BE2C (cell line): ENCODE results near the gene TMEM144.
A peak's percentile ranks its signal among the peaks of the same experiment; 100 is the strongest.

Source experiments
- DNase-seq: peaks from one replicate; pipeline ENCODE4 v3.0.0-alpha.2; 2020
- H3K27me3 ChIP-seq: fragments of 250-450 bp; sonication (Bioruptor Pico); 2 replicates; pipeline ENCODE4 v1.5.1; 2020; ENCODE audit warnings: mild to moderate bottlenecking
- H3K36me3 ChIP-seq: fragments of 250-450 bp; sonication (Bioruptor Pico); 2 replicates; pipeline ENCODE4 v1.5.1; 2020; ENCODE audit warnings: mild to moderate bottlenecking
- H3K4me1 ChIP-seq: fragments of 250-450 bp; sonication (Bioruptor Pico); 2 replicates; pipeline ENCODE4 v1.5.1; 2020
- H3K4me3 ChIP-seq: 2 replicates; pipeline ENCODE4 v1.5.1; 2011; ENCODE audit warnings: low read depth, low read length
- H3K9me3 ChIP-seq: fragments of 250-450 bp; sonication (Bioruptor Pico); 2 replicates; pipeline ENCODE4 v1.5.1; 2020
- TF ChIP-seq, protein P1 (sequence below): IDR thresholded peaks from 2 replicates; pipeline ENCODE4 v1.5.1; 2012; ENCODE audit warnings: mild to moderate bottlenecking, low read depth, low read length

Gene TMEM144

DNA sequence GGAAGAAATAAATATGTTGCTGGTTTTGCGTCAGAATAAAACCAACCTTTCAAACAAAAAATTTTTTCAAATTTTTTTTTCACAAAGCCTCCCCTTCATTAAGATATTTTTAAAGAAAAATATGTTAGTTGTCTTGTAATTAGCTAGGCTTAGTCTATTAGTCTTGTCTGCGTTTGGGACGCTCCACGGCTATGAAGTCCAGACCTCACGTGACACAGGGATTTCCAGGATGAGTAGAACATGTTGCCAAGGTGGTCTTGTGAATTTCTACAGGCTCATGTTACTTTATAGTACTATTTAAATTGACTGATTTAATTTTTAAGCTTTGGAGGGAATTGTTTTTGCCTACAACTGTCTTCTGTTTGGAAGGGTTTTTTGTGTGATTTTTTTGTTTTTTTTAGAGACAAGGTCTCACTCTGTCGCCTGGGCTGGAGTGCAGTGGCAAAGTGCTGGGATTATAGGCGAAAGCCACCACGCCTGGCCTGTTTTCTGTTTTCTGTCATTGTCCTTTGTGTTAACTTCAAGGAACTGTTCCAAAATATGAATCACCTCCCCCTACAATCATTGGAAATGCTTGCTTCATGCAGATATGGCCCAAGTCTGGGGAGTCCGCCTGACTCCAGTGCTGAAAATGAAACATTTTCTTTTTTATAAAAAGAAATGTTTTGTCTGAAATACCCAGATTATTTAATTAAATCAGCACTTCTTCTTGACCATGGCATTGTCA lies 26.2 kb downstream of the TMEM144 start:
- H3K27me3 ChIP-seq, result no peaks in the 10 kb centered on the region
- TF ChIP-seq, protein P1, sequence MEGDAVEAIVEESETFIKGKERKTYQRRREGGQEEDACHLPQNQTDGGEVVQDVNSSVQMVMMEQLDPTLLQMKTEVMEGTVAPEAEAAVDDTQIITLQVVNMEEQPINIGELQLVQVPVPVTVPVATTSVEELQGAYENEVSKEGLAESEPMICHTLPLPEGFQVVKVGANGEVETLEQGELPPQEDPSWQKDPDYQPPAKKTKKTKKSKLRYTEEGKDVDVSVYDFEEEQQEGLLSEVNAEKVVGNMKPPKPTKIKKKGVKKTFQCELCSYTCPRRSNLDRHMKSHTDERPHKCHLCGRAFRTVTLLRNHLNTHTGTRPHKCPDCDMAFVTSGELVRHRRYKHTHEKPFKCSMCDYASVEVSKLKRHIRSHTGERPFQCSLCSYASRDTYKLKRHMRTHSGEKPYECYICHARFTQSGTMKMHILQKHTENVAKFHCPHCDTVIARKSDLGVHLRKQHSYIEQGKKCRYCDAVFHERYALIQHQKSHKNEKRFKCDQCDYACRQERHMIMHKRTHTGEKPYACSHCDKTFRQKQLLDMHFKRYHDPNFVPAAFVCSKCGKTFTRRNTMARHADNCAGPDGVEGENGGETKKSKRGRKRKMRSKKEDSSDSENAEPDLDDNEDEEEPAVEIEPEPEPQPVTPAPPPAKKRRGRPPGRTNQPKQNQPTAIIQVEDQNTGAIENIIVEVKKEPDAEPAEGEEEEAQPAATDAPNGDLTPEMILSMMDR, result no peak
- no peaks in the 10 kb centered on the region for H3K4me1 ChIP-seq
- H3K4me3 ChIP-seq, result no peak overlapping the region
- H3K9me3 ChIP-seq, result no peaks in the 10 kb centered on the region
- H3K36me3 ChIP-seq, result no peaks in the 10 kb centered on the region
- no peak for DNase-seq

DNA sequence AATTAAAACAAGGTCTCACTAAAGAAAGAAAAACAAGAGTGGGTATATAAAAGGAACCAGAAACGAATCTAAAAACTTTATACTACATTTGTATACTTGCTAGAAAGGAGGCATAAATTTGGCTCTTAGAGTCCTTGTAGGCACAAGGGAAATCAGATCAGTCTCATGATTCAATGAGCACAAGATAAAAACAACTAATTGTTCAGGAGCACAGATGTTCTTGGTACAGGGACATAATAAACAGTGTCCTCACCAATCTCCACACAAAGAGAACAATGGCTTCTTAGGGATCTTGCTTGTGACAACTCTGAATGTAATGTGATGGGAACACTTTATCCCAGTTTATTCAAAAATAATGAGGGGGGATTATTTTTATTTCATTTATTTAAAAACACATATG lies 28.3 kb downstream of the TMEM144 start:
- Histone ChIP-seq H3K9me3 (no peaks in the 10 kb centered on the region), H3K36me3 (no peaks in the 10 kb centered on the region), H3K4me3 (no peak overlapping the region), H3K4me1 (no peaks in the 10 kb centered on the region), H3K27me3 (no peaks in the 10 kb centered on the region)
- no peak for DNase-seq
- TF ChIP-seq, protein P1, result no peak

DNA sequence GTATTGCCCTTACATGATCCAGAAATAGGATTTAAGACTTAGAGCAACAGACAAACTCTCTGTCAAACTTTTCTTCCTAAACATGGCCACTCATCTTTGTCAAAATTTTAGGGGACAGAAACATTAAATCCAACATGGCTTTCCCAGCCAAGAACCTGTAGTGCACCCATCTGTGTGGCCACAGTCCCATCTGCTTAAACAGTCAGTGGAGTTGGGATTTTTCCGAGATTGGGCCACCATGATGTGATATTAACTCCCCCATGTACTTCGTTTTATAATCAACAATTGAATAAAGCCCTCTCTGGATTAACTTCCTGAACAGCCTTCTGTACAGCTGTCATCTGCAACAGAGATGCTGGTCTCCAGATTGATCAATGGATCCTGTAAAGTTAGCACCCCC lies 28.9 kb downstream of the TMEM144 start:
- TF ChIP-seq, protein P1, result no peak
- no peak for DNase-seq
- Histone ChIP-seq H3K9me3 (no peaks in the 10 kb centered on the region), H3K27me3 (no peaks in the 10 kb centered on the region), H3K4me3 (no peak overlapping the region), H3K4me1 (no peaks in the 10 kb centered on the region), H3K36me3 (no peaks in the 10 kb centered on the region)

DNA sequence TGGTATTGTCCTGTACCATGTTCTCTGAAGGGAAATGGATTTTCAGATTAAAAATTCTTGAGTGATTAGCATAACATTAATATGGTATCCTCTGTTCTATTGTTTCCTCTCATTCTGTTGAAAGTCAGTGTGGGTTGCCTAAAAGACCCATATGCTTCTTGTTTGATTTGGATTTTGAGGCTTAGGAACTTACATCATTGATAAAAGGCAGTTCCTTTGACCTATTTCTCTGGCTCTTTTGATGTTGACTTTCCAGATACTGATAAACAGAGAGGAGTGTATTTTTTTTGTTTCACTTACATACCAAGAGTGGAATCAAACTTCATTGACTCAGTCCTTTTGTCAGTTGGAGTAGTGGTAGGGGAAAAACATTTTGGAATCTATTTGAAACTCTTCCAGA lies 32.8 kb downstream of the TMEM144 start:
- H3K36me3 ChIP-seq, result no peaks in the 10 kb centered on the region

DNA sequence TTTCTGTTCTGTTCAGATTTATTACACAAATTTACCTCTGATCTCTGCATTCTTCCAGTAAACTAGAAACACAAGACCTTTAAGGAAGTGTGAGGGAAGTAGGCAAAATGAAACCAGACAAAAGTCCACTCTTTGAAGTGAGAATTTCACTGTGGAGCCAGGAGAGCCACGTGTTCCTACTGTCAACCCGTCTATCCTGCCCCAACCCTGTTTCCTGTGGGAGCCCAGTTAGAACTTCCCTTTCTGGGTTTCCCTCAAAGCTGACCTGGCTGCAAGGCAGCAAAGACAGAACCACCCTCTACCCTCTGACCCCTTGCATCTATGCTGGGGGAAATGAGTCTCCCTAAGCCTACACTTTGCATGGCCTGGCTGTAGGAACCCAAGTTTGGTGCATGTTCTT lies 40.0 kb downstream of the TMEM144 start:
- DNase-seq, result no peak
- H3K4me3 ChIP-seq, result no peak overlapping the region
- H3K9me3 ChIP-seq, result no peaks in the 10 kb centered on the region
- H3K4me1 ChIP-seq, result no peaks in the 10 kb centered on the region
- H3K36me3 ChIP-seq, result no peaks in the 10 kb centered on the region
- H3K27me3 ChIP-seq, result no peaks in the 10 kb centered on the region; the same call in 1 of the 2 replicates
- TF ChIP-seq, protein P1, result no peak

More for the DNA sequence above, 32.8 kb downstream of the TMEM144 start:
- H3K4me3 ChIP-seq, result no peak overlapping the region
- no peaks in the 10 kb centered on the region; the same call in 1 of the 2 replicates for H3K27me3 ChIP-seq
- H3K4me1 ChIP-seq, result no peaks in the 10 kb centered on the region
- H3K9me3 ChIP-seq, result no peaks in the 10 kb centered on the region
- DNase-seq, result no peak
- TF ChIP-seq, protein P1, result no peak

DNA sequence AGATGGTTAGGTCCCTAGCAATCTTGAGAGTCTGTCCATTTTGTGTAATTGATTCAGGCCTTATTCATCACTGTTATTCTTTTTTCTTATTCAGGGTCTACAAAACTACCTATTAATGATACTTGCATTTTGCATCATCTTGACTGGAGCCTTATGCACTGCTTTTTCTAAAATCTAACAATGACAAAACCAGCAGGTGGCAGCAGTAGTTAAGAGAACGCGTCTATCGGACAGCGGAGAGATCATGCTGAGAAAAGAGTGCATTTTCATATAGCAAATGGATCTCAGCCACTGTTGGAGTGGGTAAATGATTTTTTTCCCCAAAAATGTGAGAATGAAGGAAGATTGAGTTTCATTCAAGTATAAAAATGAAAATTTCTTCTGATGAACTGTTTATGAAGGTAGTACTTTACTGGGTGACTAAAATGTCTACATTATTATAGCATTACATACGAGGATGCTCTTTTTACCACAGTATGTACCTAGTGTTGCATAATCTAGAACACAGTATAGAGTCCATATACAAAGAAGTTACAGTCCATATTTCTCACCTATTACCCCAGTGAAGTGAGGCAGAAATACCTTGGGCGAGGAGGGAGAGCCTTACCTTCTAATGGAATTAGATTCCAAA lies 43.2 kb downstream of the TMEM144 start:
- H3K4me1 ChIP-seq, result no peaks in the 10 kb centered on the region
- peak; percentile 55 for DNase-seq
- no peaks in the 10 kb centered on the region for H3K36me3 ChIP-seq
- H3K4me3 ChIP-seq, result no peak overlapping the region
- no peaks in the 10 kb centered on the region; the same call in 1 of the 2 replicates for H3K27me3 ChIP-seq
- no peaks in the 10 kb centered on the region for H3K9me3 ChIP-seq
- TF ChIP-seq, protein P1, result peak; percentile 84
